GM19099 (cell line): ENCODE results near the gene GCK.

Experiments
- POLR2A ChIP-seq: IDR thresholded peaks from 3 replicates; pipeline ENCODE4 v1.6.1; 2011; ENCODE audit warnings: low read depth; ENCODE audit not compliant: insufficient read length; ENCODE audit errors: extremely low read depth

GCK gene

DNA sequence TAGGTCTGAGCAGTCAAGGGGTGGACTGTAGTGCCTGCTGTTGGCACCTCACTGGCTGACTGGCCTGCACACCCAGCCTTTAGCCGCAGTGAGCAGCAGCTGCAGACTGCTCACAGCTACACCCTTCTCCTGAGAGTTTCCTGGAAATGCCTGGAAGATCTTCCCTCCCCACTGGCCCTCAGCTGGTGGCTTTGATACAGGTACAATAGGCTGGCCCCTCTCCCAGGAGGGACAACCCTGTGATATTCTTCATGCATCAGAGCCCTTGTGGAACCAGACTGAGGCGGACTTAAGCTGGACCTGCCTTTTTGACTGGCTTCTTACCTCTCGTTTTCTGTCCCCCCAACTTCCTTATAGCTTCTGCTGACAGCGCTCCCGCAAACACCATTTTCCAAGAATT, 6.4 kb downstream of the GCK start:
- no peak for TF ChIP-seq POLR2A

DNA sequence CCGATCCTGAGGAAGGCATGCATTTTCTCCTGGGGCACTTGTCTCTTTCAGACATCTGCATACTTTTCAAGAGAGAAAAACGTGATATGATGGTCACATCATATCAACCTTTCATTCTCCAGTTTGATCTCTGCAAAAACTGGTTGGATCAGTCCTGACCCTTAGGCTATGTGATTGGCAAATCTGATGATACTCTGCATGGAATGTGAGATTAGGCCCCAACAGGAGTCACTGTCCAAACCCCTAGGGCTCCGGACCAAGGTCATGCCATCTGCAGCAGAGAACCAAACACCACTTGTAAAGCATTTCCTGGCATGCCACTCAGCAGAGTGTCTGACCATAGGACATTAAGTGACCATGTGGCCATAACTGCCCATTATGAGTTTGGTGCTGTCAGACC, 8.6 kb downstream of the GCK start:
- no peak for TF ChIP-seq POLR2A

DNA sequence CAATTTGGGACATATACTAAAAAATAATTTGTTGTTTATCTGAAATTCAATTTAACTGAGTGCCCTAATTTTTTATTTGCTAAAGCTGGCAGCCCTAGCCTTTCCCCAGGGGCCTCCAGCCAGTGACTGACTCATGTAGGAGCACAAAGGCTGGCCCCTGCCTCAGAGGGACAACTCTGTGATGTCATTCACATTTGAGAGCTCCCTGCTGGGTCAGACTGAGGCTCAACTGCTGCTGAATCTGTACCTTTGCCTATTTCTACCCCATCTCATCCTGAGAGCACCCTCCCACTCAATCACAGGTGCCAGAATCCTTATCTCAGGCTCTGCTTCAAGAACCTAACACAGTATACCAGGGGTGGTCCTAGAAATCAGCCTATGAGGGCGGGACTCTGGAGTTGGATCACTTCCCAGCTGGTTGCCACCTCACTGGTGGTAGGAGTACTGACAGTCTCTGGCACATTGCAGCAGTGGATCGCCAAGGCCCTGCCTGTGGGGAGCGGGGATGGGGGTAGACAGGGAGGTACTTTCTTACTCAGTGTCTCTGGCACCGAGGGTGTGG, 11.6 kb downstream of the GCK start:
- no peak for TF ChIP-seq POLR2A

GRCh38 chr7:44176486-44176885, 12.8 kb downstream of the GCK start:
- no peak for TF ChIP-seq POLR2A

GRCh38 chr7:44175730-44176129, 13.5 kb downstream of the GCK start:
- TF ChIP-seq POLR2A: no peak

GRCh38 chr7:44173911-44174693, 15.1 kb downstream of the GCK start:
- no peak for TF ChIP-seq POLR2A

GRCh38 chr7:44172803-44173424, 16.3 kb downstream of the GCK start:
- no peak for TF ChIP-seq POLR2A

GRCh38 chr7:44172352-44172751, 16.9 kb downstream of the GCK start:
- TF ChIP-seq POLR2A: no peak

DNA sequence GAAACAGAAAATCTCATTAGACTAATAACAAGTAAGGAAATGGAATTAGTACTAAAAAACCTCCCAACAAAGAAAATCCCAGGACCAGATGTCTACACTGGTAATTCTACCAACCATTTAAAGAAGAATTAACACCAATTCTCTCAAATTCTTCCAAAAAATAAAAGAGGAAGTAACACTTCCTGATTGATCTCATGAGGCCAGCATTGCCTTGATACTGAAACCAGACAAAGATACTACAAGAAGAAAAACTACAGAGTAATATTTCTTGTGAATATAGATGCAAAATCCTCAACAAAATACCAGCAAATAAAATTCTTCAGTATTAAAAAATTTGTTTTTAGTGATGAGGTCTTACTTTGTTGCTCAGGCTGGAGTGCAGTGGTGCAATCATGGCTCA, 21.3 kb downstream of the GCK start:
- no peak for TF ChIP-seq POLR2A

DNA sequence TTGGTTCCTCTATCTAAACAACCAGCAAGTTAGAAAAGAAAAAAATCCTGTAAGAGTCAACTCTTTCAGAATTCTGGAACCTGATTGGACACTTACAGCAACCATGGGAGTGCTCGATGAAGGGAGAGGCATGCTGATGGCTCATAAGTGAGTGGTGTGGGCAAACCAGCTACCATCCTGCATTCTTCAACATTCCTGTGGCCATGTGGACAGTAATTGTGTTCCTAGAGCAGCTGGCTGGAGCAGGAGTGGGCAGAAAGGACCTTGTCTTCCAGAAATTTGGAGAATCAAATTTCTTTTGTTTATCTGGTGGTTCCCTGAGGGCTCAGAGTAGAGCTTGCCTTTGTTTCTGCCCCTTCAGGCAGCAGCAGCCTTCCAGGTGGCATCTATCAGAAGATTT, 25.6 kb downstream of the GCK start:
- no peak for TF ChIP-seq POLR2A

DNA sequence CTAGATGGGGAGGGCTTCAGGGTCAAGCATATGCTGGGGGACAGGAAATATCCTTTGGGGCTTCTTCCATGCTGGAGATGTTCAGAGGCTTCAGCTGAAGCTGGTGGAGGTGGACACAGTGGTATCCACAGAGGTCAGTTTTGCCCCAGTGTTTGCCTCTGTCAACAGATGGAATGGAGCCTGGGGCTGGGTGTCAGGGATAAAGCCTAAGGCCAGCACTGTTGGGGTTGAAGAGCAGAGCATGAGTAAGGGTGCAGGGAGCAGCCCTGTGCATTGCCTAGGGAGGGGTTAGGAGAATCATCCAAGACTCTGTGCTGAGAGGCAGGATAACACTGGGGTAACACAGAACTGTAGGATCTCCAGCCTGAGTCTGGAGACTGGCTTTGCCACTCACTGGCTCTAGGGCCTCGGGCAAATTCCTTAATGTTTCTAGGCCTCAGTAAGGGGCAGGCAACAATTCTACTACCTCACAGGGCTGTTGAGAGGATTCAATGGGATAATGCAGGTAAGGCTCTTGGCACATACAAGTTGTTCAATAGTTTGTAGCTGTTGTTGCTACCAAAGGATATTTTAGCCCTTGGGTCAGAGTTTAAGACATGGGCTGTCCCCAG, 26.3 kb downstream of the GCK start:
- TF ChIP-seq POLR2A: no peak

- no peak for TF ChIP-seq POLR2A
These were observed 27.1 kb downstream of the GCK start for GRCh38 chr7:44162179-44162578.

DNA sequence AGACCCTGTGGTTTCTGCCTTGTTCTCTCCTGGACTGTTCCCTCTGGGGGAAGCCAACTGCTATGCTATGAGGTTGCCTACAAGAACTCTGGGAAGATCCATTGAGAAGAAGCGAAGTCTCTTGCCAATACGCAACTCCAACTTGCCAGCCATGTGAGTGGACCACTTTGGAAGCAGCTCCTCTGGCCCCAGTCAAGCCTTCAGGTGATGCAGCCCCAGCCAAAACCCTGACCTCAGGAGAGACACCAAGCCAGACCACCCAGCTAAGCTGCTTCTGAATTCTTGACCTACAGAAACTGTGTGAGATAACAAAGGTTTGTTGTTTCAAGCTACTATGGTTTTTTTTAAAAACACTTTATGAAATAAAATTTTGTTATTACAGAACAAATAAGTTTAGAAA, 27.9 kb downstream of the GCK start:
- no peak for TF ChIP-seq POLR2A

DNA sequence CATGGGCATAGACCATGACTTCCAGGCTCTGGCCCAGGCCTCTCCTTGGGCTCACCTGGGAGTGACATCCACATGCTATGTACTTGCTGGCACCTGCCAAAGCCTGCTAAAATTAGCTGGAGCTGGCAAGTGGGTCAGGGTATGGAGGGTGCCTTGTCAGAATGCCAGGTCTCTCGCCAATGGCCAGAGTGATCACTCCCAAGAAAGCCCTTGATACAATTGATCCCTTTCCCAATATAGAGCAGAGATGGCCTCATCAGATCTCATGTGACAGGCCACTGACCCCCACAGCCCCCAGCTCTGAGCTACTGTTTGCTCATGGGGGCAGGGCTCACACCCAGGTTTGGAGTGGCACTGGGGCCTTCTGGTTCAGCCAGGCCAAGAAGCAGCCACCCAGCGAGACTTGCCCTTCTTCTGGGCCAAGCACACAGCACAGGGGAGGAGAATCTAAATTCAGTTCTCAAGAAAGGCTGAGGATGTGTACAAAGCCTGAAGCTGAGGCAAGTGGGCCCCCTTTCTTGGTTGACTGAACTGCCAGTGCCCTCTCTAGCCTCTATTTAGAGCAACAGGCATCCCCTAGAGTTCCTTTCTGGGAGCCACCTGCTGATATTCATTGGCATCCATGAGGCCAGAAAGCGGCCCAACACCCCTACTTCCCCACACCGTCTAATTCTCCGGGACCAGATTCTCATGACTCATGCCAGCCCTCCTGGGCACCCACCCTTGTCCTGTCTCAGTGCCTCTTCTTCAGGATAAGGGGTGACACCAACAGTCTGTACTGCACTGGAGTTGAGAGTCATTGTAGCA, 29.2 kb downstream of the GCK start:
- TF ChIP-seq POLR2A: no peak
